GM18499 (cell line): ENCODE data around the gene SNUPN.

Experiments
- ATAC-seq: cut with Tn5 transposase; IDR thresholded peaks from one replicate; pipeline ENCODE4 v1.9.1; 2021; ENCODE audit warnings: moderate number of reproducible peaks; ENCODE audit not compliant: insufficient read depth, unreplicated experiment

SNUPN gene

GRCh38 chr15:75654201-75654907 lies 28.8 kb upstream of the SNUPN start:
- no peak for ATAC-seq

GRCh38 chr15:75653347-75653913 lies 27.9 kb upstream of the SNUPN start:
- no peak for ATAC-seq

GRCh38 chr15:75651810-75652543 lies 26.5 kb upstream of the SNUPN start:
- ATAC-seq: no peak

- ATAC-seq: no peak
Observed at GRCh38 chr15:75650908-75651809, 25.6 kb upstream of the SNUPN start.

- no peak for ATAC-seq
Observed at GRCh38 chr15:75649848-75650247, 24.3 kb upstream of the SNUPN start.

- ATAC-seq: no peak
Observed at GRCh38 chr15:75649045-75649761, 23.7 kb upstream of the SNUPN start.

GRCh38 chr15:75648156-75649000 lies 22.9 kb upstream of the SNUPN start:
- ATAC-seq: no peak

GRCh38 chr15:75647370-75648155 lies 22.0 kb upstream of the SNUPN start, which contains the start of gene SNX33:
Gene SNX33 (plus strand): TSS chr15:75647912. CDS start chr15:75649103, 1,191 bp downstream.
- ATAC-seq: no peak

- no peak for ATAC-seq
Observed at GRCh38 chr15:75646944-75647364, 21.4 kb upstream of the SNUPN start.

- ATAC-seq: no peak
Observed at GRCh38 chr15:75646112-75646943, 20.8 kb upstream of the SNUPN start.

GRCh38 chr15:75644376-75644775 lies 18.9 kb upstream of the SNUPN start:
- ATAC-seq: no peak

- no peak for ATAC-seq
Observed at GRCh38 chr15:75641603-75642002, 16.1 kb upstream of the SNUPN start.

- ATAC-seq: no peak
Observed at GRCh38 chr15:75641179-75641503, 15.6 kb upstream of the SNUPN start.

GRCh38 chr15:75640483-75641178 lies 15.1 kb upstream of the SNUPN start:
- ATAC-seq: no peak

- peak; percentile 61 for ATAC-seq
Observed at GRCh38 chr15:75639709-75640482, 14.4 kb upstream of the SNUPN start, which contains the start of gene IMP3. Gene IMP3 (minus strand): TSS chr15:75640224. CDS start chr15:75640168, 56 bp downstream.

GRCh38 chr15:75639191-75639708 lies 13.7 kb upstream of the SNUPN start:
- no peak for ATAC-seq
